Measurements from ENCODE around the gene MPDZ.

Gene MPDZ

DNA sequence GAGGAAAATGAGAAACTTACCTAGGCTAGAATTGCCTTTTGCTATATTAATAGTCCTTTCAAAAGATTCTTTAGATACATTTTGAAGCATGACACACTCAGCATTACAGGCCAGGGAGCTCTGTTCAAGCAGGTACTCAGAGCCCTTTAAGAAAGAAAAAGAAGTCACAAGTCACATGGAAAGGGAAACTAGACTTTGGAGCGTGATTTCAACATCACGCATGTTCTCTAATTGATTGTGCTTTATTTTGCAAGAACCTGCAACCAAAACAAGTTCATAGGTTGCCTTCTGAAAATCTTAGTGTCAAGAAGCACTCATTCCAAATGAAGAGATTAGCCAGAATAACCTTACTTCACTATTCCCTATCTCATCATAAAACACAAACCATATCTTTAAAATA, 103.8 kb downstream of the MPDZ start:
- DNase-seq (ENCODE audit: low read depth) = no peak
- no peak overlapping the region for H3K4me3 ChIP-seq (ENCODE audit: low read depth, low read length)

DNA sequence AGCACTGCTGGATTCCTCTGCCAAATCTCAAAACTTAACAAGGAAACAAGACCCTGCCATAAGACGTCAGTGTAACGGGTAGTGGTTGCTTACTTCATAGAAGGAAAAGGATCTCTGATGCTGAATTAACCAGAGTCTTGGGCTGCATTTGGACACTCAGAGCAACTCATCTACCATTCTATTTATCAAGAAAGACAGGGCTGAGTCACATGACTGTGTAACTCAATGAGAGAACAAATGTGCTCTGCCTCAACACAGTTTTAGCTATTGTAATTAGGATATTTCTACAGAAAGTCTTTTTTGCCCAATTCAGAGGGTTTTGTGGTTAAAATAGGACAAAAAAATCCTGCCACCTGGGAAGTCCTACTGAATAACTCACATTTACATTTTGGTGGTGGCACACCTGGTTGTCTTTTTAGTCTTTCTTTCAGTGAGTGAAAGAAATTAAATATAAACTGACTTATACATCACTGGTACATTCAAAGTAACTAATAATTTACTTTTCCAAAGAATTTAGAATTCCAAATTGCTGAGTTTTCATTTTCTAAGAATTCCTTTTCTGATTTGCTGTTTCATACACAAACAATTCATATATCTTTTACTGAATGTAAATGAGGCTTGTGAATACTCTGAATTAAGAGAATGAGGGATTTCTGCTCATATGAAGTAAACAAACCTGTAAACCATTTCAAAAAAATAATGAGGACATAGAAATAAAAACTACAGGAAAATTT, 104.4 kb downstream of the MPDZ start:
- no peak overlapping the region for H3K4me3 ChIP-seq (ENCODE audit: low read depth, low read length)
- TF ChIP-seq, protein P1, sequence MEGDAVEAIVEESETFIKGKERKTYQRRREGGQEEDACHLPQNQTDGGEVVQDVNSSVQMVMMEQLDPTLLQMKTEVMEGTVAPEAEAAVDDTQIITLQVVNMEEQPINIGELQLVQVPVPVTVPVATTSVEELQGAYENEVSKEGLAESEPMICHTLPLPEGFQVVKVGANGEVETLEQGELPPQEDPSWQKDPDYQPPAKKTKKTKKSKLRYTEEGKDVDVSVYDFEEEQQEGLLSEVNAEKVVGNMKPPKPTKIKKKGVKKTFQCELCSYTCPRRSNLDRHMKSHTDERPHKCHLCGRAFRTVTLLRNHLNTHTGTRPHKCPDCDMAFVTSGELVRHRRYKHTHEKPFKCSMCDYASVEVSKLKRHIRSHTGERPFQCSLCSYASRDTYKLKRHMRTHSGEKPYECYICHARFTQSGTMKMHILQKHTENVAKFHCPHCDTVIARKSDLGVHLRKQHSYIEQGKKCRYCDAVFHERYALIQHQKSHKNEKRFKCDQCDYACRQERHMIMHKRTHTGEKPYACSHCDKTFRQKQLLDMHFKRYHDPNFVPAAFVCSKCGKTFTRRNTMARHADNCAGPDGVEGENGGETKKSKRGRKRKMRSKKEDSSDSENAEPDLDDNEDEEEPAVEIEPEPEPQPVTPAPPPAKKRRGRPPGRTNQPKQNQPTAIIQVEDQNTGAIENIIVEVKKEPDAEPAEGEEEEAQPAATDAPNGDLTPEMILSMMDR (IDR thresholded peaks at IDR 0.05; ENCODE audit: low read depth, low read length, missing control alignments) = no peak
- DNase-seq (ENCODE audit: low read depth) = no peak
- in situ Hi-C loops (cut with HindIII; ENCODE audit: low sequenced_read_pairs) = no loop called here

More for the DNA sequence above, 103.8 kb downstream of the MPDZ start:
- TF ChIP-seq, protein P1 (IDR thresholded peaks at IDR 0.05; ENCODE audit: low read depth, low read length, missing control alignments) = no peak
- in situ Hi-C loops (cut with HindIII; ENCODE audit: low sequenced_read_pairs) = no loop called here

DNA sequence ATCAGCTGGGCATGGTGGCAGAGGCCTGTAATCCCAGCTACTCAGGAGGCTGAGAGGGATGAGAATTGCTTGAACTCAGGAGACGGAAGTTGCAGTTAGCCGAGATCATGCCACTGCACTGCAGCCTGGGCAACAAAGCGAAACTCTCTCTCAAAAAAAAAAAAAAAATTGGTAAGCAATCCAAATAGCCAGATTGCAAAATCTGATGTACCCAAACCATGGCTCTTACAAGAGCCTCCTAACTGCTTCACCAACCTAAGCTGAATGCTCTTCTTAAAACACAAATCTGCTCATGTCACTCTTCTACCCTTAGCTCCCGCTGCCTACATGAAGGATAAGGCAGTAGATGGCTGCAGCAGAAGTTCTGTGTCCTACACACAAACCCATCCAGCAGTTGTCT, 105.9 kb downstream of the MPDZ start:
- TF ChIP-seq, protein P1 (IDR thresholded peaks at IDR 0.05; ENCODE audit: low read depth, low read length, missing control alignments) = no peak
- DNase-seq (ENCODE audit: low read depth) = no peak
- no peak overlapping the region for H3K4me3 ChIP-seq (ENCODE audit: low read depth, low read length)
- in situ Hi-C loops (cut with HindIII; ENCODE audit: low sequenced_read_pairs) = no loop called here

DNA sequence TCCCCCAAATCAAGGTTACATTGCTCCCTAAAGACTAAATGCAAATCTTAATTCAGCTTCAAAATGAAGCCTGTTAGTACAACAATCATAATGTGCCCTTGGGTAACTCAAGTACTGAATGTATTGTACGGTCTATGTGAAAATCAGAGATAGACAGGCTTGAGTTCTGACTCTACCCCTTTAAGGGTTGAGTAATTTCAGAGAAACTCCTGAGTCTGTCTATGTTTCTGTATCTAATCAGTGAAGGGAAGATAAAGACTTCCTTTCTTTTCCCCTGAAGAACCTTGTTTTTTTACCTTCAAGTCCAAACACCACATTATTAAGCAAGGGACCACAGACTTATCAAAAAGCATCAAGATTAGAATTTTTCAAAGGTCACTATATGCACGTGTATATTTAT, 108.2 kb downstream of the MPDZ start:
- no peak for DNase-seq (ENCODE audit: low read depth)
- in situ Hi-C loops (cut with HindIII; ENCODE audit: low sequenced_read_pairs) = no loop called here
- no peak overlapping the region for H3K4me3 ChIP-seq (ENCODE audit: low read depth, low read length)
- TF ChIP-seq, protein P1 (IDR thresholded peaks at IDR 0.05; ENCODE audit: low read depth, low read length, missing control alignments) = no peak

DNA sequence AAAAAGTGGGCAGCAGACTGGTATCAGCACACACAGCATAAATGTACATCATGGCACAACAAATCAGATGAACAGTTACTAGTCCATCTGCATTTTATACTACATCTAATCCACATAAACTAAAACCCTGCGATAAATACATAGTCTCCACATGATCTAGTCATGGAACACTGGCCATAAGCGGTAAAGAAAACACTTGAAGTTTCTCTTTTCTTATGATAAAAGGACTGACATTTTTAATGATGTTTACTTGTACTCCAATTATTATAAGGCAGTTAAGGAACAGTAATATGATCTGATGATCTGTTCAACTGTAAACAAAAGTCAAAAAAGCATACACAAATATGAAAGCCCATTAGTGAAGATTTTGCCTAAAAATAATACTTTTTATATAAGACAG, 112.5 kb downstream of the MPDZ start:
- in situ Hi-C loops (cut with HindIII; ENCODE audit: low sequenced_read_pairs) = no loop called here
- TF ChIP-seq, protein P1 (IDR thresholded peaks at IDR 0.05; ENCODE audit: low read depth, low read length, missing control alignments) = no peak
- no peak for DNase-seq (ENCODE audit: low read depth)
- H3K4me3 ChIP-seq (ENCODE audit: low read depth, low read length) = no peak overlapping the region

DNA sequence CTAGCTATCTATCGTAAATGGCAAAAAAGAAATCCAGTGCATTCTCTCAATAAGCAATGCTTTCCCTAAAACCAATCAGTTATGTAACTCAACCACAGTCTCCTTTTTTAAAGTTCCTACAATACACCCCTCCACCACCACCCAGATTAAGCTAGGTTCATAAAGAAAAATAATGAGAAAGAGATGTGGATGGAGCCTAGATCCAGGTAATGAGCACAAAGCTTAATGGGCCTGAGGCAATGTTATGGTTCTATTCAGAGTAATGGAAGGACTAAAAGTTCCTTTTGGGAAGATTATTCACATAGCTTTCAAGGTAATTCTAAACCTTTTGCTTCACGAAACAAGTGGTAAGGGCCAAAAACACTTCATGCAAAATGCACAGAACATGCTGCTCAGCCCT, 113.5 kb downstream of the MPDZ start:
- no peak for DNase-seq (ENCODE audit: low read depth)
- TF ChIP-seq, protein P1 (IDR thresholded peaks at IDR 0.05; ENCODE audit: low read depth, low read length, missing control alignments) = no peak
- in situ Hi-C loops (cut with HindIII; ENCODE audit: low sequenced_read_pairs) = no loop called here
- H3K4me3 ChIP-seq (ENCODE audit: low read depth, low read length) = no peak overlapping the region

Data from astrocyte of the cerebellum (primary cell).